HepG2 (cell line): ENCODE data around the gene ACOX3. TPM values are rescaled to one million over a fixed set of nuclear protein-coding genes. Genes with fewer than 3 reads are reported as not detected.

ENCODE experiments used
- ATF3 ChIP-seq: sonication (generic); formaldehyde crosslinking; IDR thresholded peaks from 2 replicates; pipeline ENCODE4 v1.4.0; 2020; ENCODE audit warnings: missing genetic modification reagents
- ERF ChIP-seq: IDR thresholded peaks from 2 replicates; pipeline ENCODE4 v1.6.1; 2018; ENCODE audit warnings: missing biosample characterization, missing genetic modification reagents
- FOXA3 ChIP-seq: IDR thresholded peaks from 2 replicates; pipeline ENCODE4 v1.6.1; 2016; ENCODE audit warnings: missing genetic modification reagents, missing compliant biosample characterization
- HNF1B ChIP-seq: sonication (generic); formaldehyde crosslinking; IDR thresholded peaks from 2 replicates; pipeline ENCODE4 v1.5.1; 2020; ENCODE audit warnings: mild to moderate bottlenecking, moderate library complexity, missing genetic modification reagents
- HNRNPK ChIP-seq: fragments of 200-400 bp; formaldehyde crosslinking; IDR thresholded peaks from 2 replicates; pipeline ENCODE4 v1.6.1; 2018; ENCODE audit warnings: low read length, low read depth, moderate library complexity, mild to moderate bottlenecking; ENCODE audit not compliant: poor library complexity, severe bottlenecking
- HOXA5 ChIP-seq: sonication (generic); formaldehyde crosslinking; IDR thresholded peaks from 2 replicates; pipeline ENCODE4 v1.4.0; 2020; ENCODE audit warnings: missing genetic modification reagents
- PHF21A ChIP-seq: sonication (generic); formaldehyde crosslinking; IDR thresholded peaks from 2 replicates; pipeline ENCODE4 v1.5.0; 2020; ENCODE audit warnings: mild to moderate bottlenecking, missing genetic modification reagents
- RXRA ChIP-seq: sonication (generic); formaldehyde crosslinking; IDR thresholded peaks from 2 replicates; pipeline ENCODE4 v1.5.1; 2020; ENCODE audit warnings: missing genetic modification reagents
- TCF12 ChIP-seq, 2 experiments: fragments of 450-650 bp in 1 of 2; sonication (generic) in 1 of 2; formaldehyde crosslinking in 1 of 2; IDR thresholded peaks; 2 replicates each; pipeline versions ENCODE4 v1.6.1 to v1.8.0; 2017 to 2022; ENCODE audit warnings: antibody characterized with exemption in 1 of 2, mild to moderate bottlenecking in 1 of 2, missing genetic modification reagents in 1 of 2, moderate library complexity in 1 of 2
- TFAP4 ChIP-seq: sonication (generic); IDR thresholded peaks from 2 replicates; pipeline ENCODE4 v1.6.1; 2016; ENCODE audit warnings: low read depth, borderline replicate concordance
- THAP9 ChIP-seq: sonication (generic); formaldehyde crosslinking; IDR thresholded peaks from 2 replicates; pipeline ENCODE4; 2020; ENCODE audit warnings: missing genetic modification reagents, mild to moderate bottlenecking, borderline replicate concordance
- ZNF18 ChIP-seq: sonication (generic); formaldehyde crosslinking; IDR thresholded peaks from 2 replicates; pipeline ENCODE4 v1.8.0; 2022; ENCODE audit warnings: mild to moderate bottlenecking, missing genetic modification reagents; ENCODE audit not compliant: insufficient replicate concordance
- ZNF709 ChIP-seq: sonication (generic); formaldehyde crosslinking; IDR thresholded peaks from 2 replicates; pipeline ENCODE4 v1.5.0; 2020; ENCODE audit warnings: mild to moderate bottlenecking, missing genetic modification reagents
- polyA plus RNA-seq, 8 experiments: library from polyadenylated mRNA; depleted of rRNA in 3 of 8; stranded (reverse) in 7 of 8; unstranded in 1 of 8; fragments of >200 nt; fragmentation: Illumina TruSeq in 4 of 8; extraction: Trizol in 4 of 8; gene quantifications; 2 replicates each; pipeline versions ENCODE4 v1.2.1 to v1.2.3, GENCODE V29; 2011 to 2016; ENCODE audit warnings: low read depth in 4 of 8, missing spikeins in 1 of 8, mixed read lengths in 1 of 8; ENCODE audit not compliant: insufficient read depth in 1 of 8
- total RNA-seq, 5 experiments: library from RNA; depleted of rRNA; stranded (reverse); fragments of >200 nt; fragmentation: Illumina TruSeq; extraction: Trizol; gene quantifications; 2 replicates each; pipeline ENCODE4 v1.2.3, GENCODE V29; 2016; ENCODE audit warnings: low read depth in 1 of 5
- TF ChIP-seq, protein P1 (sequence below), 2 experiments: sonication (generic) in 1 of 2; formaldehyde crosslinking in 1 of 2; IDR thresholded peaks; 2 replicates each; pipeline versions ENCODE4 v1.4.0 to v1.6.1; 2018 to 2020; ENCODE audit warnings: missing genetic modification reagents in 2 of 2, borderline replicate concordance in 1 of 2, low read depth in 1 of 2, mild to moderate bottlenecking in 1 of 2, missing biosample characterization in 1 of 2

The ACOX3 gene
- total and polyA plus RNA-seq, 2 of the 13 experiments (the other 11 are each of a cell fraction or from before 2014, with no cell fraction given): 4.2 to 17.8 TPM

DNA sequence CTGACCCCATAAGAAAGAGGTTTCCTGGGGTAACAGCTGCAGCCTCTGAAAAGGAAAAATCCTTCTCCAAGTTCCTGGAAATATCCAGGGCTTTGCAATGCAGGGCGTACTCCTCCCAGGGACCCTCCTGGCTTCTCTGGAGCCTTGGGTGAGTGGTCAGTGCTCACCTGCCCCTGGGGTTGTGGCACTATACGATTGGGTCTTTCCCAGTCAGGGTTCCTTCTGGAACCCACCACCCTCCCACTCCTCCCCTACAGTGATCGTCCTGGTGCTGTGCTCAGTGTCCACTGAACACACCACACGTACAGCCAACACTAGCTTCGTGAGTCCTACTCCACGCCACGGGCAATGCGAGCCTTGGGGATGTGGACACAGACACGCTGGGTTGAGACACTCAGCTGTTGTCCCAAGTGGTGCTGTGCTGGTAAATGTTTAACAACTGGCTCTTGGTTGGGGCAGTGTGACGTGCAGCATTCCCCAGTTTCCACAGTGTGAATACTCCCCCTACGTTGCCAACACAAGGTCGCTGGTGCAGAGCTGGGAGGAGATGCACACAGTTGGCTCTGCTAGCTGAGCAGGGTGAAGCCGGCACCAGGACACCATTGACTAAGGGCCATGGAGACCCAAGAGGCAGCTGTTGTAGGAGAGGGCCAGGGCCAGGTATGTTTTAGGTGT lies 105.6 kb downstream of the ACOX3 start (continued):
- TF ChIP-seq, protein P1, sequence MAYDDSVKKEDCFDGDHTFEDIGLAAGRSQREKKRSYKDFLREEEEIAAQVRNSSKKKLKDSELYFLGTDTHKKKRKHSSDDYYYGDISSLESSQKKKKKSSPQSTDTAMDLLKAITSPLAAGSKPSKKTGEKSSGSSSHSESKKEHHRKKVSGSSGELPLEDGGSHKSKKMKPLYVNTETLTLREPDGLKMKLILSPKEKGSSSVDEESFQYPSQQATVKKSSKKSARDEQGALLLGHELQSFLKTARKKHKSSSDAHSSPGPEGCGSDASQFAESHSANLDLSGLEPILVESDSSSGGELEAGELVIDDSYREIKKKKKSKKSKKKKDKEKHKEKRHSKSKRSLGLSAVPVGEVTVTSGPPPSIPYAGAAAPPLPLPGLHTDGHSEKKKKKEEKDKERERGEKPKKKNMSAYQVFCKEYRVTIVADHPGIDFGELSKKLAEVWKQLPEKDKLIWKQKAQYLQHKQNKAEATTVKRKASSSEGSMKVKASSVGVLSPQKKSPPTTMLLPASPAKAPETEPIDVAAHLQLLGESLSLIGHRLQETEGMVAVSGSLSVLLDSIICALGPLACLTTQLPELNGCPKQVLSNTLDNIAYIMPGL (CRISPR knock-in tag; IDR thresholded peaks at IDR 0.05; ENCODE audit: borderline replicate concordance in 1 of 2, low read depth in 1 of 2): no peak
- no peak for TF ChIP-seq HNRNPK
- no peak for TF ChIP-seq HOXA5 (CRISPR knock-in tag)
- no peak for TF ChIP-seq ZNF709
- no peak for TF ChIP-seq TCF12 (IDR thresholded peaks at IDR 0.05)
- no peak for TF ChIP-seq TCF12 (CRISPR knock-in tag; IDR thresholded peaks at IDR 0.05)
- TF ChIP-seq ATF3 (CRISPR knock-in tag): no peak
- TF ChIP-seq ZNF18 (CRISPR knock-in tag): peak; percentile 97
- peak; percentile 94 for TF ChIP-seq HNF1B (CRISPR knock-in tag)
- TF ChIP-seq THAP9: no peak
- no peak for TF ChIP-seq RXRA (CRISPR knock-in tag)
- no peak for TF ChIP-seq ERF (CRISPR knock-in tag)
- TF ChIP-seq PHF21A (CRISPR knock-in tag): peak; percentile 50; the same call in 1 of the 2 replicates
- no peak for TF ChIP-seq FOXA3
- TF ChIP-seq TFAP4: peak; percentile 81; the same call in 1 of the 2 replicates
